Epithelial cell of proximal tubule (primary cell): ENCODE data around the gene CLEC16A. TPM values are rescaled to one million over a fixed set of nuclear protein-coding genes. Genes with fewer than 3 reads are reported as not detected.

Experiments
- DNase-seq: peaks from one replicate; pipeline ENCODE4 v3.0.0-alpha.2; 2011; ENCODE audit warnings: low read depth
- H3K4me3 ChIP-seq: 2 replicates; pipeline ENCODE4 v1.5.1; 2011; ENCODE audit warnings: low read depth, mild to moderate bottlenecking, low read length
- total RNA-seq: library from RNA; depleted of rRNA; stranded (reverse); fragments of >200 nt; gene quantifications from 2 replicates; pipeline ENCODE4 v1.2.3, GENCODE V29; 2015
- TF ChIP-seq, protein P1 (sequence below): conservative IDR thresholded peaks from 2 replicates; pipeline ENCODE4 v1.5.1; 2012; ENCODE audit warnings: low read depth, mild to moderate bottlenecking, low read length

CLEC16A gene
- total RNA-seq, 1 donor from 2014 or later, result 15.6 TPM

DNA sequence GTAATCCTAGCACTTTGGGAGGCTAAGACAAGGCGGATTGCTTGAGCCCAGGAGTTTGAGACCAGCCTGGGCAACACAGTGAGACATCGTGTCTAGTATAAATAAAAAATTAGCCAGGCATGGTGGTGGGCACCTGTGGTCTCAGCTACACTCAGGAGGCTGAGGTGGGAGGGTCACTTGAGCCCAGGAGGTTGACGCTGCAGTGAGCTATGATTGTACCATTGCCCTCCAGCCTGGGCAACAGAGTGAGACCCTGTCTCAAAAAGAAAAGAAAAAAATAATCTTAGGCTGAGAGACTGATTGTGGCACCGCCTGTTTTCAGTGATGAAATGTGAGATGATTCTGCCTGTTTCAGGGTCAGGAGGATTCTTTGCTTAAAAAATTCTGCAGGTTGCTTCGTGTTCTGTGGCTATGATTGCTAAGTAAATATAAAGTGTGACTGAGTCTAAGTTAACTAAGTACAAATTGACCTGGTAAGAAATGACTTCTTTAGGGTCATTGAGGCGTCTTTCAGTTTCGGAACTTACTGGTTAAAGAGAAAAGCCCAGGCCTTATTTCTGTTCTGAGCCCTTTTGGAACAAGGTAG is 183.3 kb downstream of the CLEC16A start:
- no peak overlapping the region for H3K4me3 ChIP-seq
- TF ChIP-seq, protein P1, sequence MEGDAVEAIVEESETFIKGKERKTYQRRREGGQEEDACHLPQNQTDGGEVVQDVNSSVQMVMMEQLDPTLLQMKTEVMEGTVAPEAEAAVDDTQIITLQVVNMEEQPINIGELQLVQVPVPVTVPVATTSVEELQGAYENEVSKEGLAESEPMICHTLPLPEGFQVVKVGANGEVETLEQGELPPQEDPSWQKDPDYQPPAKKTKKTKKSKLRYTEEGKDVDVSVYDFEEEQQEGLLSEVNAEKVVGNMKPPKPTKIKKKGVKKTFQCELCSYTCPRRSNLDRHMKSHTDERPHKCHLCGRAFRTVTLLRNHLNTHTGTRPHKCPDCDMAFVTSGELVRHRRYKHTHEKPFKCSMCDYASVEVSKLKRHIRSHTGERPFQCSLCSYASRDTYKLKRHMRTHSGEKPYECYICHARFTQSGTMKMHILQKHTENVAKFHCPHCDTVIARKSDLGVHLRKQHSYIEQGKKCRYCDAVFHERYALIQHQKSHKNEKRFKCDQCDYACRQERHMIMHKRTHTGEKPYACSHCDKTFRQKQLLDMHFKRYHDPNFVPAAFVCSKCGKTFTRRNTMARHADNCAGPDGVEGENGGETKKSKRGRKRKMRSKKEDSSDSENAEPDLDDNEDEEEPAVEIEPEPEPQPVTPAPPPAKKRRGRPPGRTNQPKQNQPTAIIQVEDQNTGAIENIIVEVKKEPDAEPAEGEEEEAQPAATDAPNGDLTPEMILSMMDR, result no peak
- no peak for DNase-seq

DNA sequence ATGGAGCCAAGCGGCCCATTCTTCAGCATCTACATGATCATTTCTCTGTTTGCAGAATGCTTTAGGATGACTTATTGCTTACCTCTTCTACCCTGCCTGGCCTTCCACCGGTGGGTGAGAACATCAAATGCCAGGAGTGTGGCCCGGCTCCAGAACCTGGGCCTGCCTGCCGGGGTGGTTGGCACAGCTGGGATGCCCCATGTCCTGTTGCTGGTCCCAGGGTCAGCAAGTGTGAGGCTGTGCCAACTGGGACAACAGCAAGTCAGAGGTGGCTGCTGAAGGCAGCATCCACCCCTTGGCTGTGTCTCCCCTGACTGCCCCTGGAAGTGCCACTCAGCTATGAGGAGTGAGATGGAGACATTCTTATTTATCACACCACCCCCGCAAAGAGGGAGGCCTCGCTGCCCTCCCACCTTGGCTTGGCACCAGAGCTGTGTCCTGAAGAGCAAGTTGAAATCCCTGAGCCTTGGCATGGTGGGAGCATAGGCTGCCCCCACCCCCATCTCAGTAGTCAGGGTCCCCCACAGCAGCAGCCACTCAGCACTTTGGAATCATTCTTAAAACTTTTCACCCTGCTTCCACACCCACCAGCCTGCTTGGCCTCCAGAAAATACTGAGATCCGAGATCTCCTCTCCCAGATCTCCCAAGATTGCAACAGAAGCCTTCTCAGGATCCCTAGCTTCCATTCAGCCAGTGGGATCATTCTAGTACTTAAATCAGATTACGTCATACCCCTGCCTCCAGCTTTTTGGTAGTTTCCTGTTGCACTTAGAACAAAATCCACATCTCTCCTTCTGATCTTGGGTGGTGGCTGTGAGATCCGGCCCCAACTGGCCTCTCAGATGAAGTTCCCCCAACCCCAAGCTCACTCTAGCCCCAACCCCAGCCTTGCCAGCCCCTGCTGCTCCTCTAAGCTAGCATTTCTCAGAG is 184.1 kb downstream of the CLEC16A start:
- TF ChIP-seq, protein P1, result no peak
- DNase-seq, result no peak
- no peak overlapping the region for H3K4me3 ChIP-seq

DNA sequence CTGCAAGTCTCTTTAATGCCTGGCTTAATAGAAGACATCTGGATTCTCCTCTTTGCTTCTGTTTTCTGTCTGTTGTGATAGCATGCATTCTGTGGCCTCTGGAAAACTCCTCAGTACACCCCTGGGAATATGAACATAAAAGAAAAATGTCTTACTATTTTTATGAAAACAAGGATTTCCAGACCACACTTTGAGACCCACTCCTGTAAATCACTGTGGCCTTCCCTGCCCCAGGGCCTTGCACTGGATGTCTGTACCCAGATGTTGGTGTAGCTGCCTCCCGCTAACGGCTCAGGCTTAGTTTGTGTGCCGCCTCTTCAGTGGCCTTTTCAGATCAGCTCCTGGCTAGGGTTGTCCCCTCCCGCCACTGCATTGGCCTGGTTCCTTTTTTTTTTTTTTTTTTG is 185.0 kb downstream of the CLEC16A start:
- H3K4me3 ChIP-seq, result no peak overlapping the region
- no peak for DNase-seq
- TF ChIP-seq, protein P1, result no peak

DNA sequence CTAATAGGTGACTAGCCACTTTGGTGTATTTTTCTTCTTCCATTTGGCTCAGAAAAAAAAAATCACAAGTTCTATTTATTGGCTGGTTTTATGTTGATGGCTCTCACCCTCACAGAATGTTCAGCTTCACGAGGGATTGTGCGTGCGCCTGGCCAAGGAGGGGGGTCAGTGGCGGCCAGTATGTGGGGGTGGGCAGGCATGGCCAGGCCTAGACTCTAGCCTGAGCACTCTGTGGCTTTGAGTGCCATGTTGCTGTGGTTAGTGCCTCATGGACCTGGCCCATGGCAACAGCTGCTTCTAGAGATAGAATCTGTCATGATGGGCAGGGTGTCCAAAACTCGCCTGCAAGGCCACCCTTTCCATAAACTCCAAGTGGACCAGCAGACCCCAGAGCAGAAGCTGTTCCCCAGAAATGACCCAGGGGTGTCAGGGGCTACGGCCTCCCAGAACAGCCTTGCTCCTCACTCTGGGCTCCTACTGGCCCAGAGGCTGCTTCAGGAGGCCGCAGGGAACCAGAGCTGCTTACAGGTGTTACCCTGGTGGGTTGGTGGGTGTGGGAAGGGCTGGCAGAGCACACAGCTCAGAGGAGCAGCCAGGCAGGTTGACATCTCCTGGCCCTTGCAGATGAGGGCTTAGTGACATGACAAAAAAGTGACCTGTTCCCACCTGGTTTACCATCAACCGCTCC is 186.8 kb downstream of the CLEC16A start:
- no peak for DNase-seq
- TF ChIP-seq, protein P1, result no peak
- H3K4me3 ChIP-seq, result no peak overlapping the region

DNA sequence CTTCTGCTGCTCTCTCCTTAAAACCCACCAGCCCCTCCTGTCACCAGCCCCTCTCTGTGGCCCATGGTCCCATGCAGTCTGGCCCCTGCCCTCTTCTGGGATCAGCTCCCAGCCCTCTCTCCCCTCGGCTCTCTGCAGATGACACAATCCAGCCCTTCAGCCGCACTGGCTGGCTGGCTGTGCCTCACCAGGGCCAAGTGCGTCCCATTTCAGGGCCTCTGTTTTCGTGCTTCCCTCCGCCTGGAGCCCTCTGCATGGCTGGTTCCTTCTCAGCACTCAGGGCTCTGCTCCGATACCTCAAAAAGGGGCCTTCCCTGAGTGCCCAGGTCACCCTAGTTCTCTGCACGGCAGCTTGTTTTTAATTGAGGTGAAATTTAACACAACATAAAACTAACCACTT is 187.3 kb downstream of the CLEC16A start:
- H3K4me3 ChIP-seq, result no peak overlapping the region
- TF ChIP-seq, protein P1, result no peak

DNA sequence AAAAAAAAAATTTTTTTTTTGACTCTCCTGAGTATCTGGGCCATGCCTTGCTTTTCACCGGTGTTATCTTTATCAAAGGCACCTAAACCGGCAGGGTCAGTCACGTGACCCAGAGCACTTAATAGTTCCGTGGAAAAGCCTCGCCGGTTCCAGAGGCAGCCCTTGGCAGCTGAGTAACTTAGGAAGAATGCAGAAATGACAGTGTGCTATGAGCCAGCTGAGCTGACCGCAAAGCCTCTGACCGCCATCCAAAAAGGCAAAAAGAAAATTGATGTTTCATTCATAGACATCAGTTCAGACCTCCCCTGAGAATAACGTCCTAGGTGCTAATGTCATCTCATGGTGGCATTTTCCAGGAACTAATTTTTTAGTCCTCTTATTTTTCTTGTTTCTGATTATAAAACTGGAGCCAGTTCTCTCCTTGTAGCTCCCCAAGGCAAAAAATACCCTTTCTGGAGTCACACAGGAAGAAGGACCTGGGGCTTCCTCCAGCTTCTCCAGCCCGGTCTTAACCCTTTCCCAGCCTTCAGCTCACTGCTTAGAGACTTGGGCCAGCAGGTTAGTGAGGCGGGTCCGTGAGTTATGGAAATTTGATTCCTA is 189.1 kb downstream of the CLEC16A start:
- DNase-seq, result peak; percentile 83
- no peak overlapping the region for H3K4me3 ChIP-seq

More for the DNA sequence above, 187.3 kb downstream of the CLEC16A start:
- DNase-seq, result no peak

More for the DNA sequence above, 189.1 kb downstream of the CLEC16A start:
- TF ChIP-seq, protein P1, result no peak
